ENCODE results near the gene PDE11A.

DNA sequence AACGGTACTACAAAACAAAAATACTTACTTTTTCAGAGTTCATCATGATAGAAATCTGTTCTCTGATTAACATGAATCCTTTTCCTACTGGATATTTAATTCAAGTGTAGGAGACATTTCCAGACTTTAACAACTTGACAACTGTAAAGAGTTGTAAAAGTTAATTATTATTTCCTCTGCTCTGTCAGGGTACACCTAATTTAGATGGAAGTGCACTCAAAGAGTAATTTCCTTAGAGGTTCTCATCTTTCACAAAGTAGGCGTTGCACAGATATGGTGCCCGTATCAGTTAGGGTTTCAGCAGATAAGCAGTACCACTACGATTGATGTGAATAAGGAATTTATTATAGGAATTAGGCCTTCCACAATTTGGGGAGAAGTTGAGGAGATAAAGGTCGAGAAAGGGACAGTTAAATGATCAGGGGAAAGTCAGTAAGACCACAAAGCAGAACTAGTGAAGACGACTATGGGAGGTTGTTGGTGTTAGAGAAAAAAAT, 16.2 kb upstream of the PDE11A start:
- TF ChIP-seq, protein P1, sequence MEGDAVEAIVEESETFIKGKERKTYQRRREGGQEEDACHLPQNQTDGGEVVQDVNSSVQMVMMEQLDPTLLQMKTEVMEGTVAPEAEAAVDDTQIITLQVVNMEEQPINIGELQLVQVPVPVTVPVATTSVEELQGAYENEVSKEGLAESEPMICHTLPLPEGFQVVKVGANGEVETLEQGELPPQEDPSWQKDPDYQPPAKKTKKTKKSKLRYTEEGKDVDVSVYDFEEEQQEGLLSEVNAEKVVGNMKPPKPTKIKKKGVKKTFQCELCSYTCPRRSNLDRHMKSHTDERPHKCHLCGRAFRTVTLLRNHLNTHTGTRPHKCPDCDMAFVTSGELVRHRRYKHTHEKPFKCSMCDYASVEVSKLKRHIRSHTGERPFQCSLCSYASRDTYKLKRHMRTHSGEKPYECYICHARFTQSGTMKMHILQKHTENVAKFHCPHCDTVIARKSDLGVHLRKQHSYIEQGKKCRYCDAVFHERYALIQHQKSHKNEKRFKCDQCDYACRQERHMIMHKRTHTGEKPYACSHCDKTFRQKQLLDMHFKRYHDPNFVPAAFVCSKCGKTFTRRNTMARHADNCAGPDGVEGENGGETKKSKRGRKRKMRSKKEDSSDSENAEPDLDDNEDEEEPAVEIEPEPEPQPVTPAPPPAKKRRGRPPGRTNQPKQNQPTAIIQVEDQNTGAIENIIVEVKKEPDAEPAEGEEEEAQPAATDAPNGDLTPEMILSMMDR (IDR thresholded peaks at IDR 0.05 in 2 of 3, conservative IDR thresholded peaks at IDR 0.05 in 1 of 3; ENCODE audit: borderline replicate concordance in 1 of 3, insufficient read depth in 1 of 3, low read depth in 2 of 3, low read length in 2 of 3): no peak
- TF ChIP-seq EZH2phosphoT487 (IDR thresholded peaks at IDR 0.05; ENCODE audit: borderline replicate concordance): no peak
- no peak for TF ChIP-seq POLR2AphosphoS5 (IDR thresholded peaks at IDR 0.05; ENCODE audit: low read depth, low read length)
